LNCaP clone FGC (cell line): ENCODE results near the gene NLRP8.

Source experiments
- DNase-seq: peaks from one replicate; pipeline ENCODE4 v3.0.0-alpha.2; 2011; ENCODE audit warnings: low read depth
- H3K4me3 ChIP-seq: 2 replicates; pipeline ENCODE4 v1.5.1; 2011; ENCODE audit warnings: mild to moderate bottlenecking, low read depth, low read length, control low read depth
- CTCF ChIP-seq: IDR thresholded peaks from 2 replicates; pipeline ENCODE4 v1.5.1; 2012; ENCODE audit warnings: mild to moderate bottlenecking; ENCODE audit not compliant: control insufficient read depth, insufficient read depth; ENCODE audit errors: extremely low read depth

NLRP8 gene

DNA sequence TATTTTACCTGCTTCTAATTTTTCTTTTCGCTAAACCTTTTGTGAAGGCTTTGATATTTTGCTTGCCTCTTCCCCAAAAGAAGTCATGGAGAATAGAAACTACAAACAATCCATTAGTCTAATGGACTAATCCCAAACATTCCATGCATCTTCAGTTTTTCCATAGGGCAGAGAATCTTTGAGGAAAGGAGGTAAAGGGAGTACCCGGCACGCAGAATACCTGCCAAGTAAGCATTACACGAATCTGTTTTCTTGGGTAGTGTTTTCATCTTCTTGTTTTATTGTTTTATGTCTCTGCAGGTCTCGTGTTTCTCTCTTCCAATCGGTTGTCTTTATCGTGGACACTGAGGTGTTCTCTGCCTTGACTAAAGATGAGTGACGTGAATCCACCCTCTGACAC is at the start of gene NLRP8:
TSS of gene NLRP8 (plus strand) at position 301 of the 400 bp plus-strand sequence.
- no peak for DNase-seq
- no peak for TF ChIP-seq CTCF

GRCh38 chr19:55898911-55899310 is 48.7 kb upstream of the NLRP8 start:
- DNase-seq: no peak
- H3K4me3 ChIP-seq: no peak overlapping the region
- TF ChIP-seq CTCF: no peak

More for the DNA sequence above, at the start of gene NLRP8:
- H3K4me3 ChIP-seq: no peak within 1 kb of the TSS

- DNase-seq: no peak
- H3K4me3 ChIP-seq: no peak overlapping the region
- no peak for TF ChIP-seq CTCF
These were observed 46.1 kb upstream of the NLRP8 start for GRCh38 chr19:55901369-55902079.

- TF ChIP-seq CTCF: no peak
- H3K4me3 ChIP-seq: no peak overlapping the region
- DNase-seq: no peak
These were observed 45.4 kb upstream of the NLRP8 start for GRCh38 chr19:55902080-55902751.

- DNase-seq: no peak
- no peak overlapping the region for H3K4me3 ChIP-seq
- TF ChIP-seq CTCF: no peak
These were observed 40.3 kb upstream of the NLRP8 start for GRCh38 chr19:55907286-55907685.

DNA sequence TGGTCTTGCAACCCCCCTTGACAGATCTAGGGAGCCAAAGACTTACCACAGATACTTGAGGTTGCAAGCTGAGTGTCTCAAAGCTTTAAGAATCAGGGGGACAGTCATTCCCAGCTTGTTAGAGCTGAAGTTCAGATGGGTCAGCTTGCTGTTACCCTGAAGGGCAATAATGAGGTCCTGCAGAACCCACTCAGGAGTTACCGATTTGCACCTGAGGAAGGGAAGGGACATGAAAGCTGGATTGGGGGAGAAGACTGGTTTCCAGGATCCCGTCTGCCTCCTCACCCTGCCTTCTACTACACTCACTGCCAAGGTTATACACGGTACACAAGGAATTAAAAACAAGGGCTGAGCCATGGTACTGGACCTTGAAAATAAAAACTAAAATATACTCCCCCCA is 39.9 kb upstream of the NLRP8 start:
- no peak overlapping the region for H3K4me3 ChIP-seq
- no peak for TF ChIP-seq CTCF

DNA sequence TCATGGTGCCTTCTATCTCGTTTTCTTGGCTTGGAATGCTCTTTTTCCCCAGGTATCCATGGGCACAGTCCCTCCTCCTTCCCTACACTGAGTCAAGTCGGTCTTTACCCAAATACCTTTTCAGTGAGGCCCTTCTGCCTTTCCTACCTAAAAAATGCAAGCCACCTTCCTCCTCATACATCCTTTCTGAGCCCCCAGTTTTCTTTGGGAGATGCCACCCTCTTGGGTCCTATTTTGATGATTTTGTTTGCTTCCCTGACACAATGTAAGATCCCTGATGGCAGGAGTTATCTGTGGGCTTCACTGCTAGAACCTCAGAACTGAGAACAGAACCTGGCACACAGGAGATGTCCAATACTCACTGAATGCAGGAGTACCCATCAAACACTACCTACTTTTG is 37.8 kb upstream of the NLRP8 start:
- H3K4me3 ChIP-seq: no peak overlapping the region
- DNase-seq: no peak
- no peak for TF ChIP-seq CTCF

More for the DNA sequence above, 39.9 kb upstream of the NLRP8 start:
- DNase-seq: no peak
